HG03521 (cell line): ENCODE data around the gene KCNJ11.

ENCODE experiments used
- ATAC-seq: cut with Tn5 transposase; IDR thresholded peaks from one replicate; pipeline ENCODE4 v1.9.1; 2021; ENCODE audit warnings: mild to moderate bottlenecking, moderate library complexity; ENCODE audit not compliant: unreplicated experiment

Gene KCNJ11

GRCh38 chr11:17369094-17369493, 19.4 kb downstream of the KCNJ11 start:
- no peak for ATAC-seq

- ATAC-seq: no peak
Measured at GRCh38 chr11:17368551-17368950, 19.9 kb downstream of the KCNJ11 start.

- ATAC-seq: no peak
Measured at GRCh38 chr11:17366495-17366894, 22.0 kb downstream of the KCNJ11 start.

GRCh38 chr11:17354601-17354991, 33.9 kb downstream of the KCNJ11 start:
- no peak for ATAC-seq

GRCh38 chr11:17353821-17354600, 34.4 kb downstream of the KCNJ11 start:
- ATAC-seq: no peak

- ATAC-seq: peak; percentile 46
Measured at GRCh38 chr11:17352950-17353820, 35.3 kb downstream of the KCNJ11 start.

- no peak for ATAC-seq
Measured at GRCh38 chr11:17351510-17352176, 36.8 kb downstream of the KCNJ11 start, which contains the start of gene NCR3LG1. Gene NCR3LG1 (plus strand): TSS chr11:17351800. CDS start chr11:17351970, 170 bp downstream.

- no peak for ATAC-seq
Measured at GRCh38 chr11:17351172-17351509, 37.3 kb downstream of the KCNJ11 start.

GRCh38 chr11:17350455-17351171, 37.8 kb downstream of the KCNJ11 start:
- no peak for ATAC-seq

- ATAC-seq: no peak
Measured at GRCh38 chr11:17347676-17348075, 40.8 kb downstream of the KCNJ11 start.

- ATAC-seq: no peak
Measured at GRCh38 chr11:17343907-17344306, 44.6 kb downstream of the KCNJ11 start.

- no peak for ATAC-seq
Measured at GRCh38 chr11:17343257-17343656, 45.2 kb downstream of the KCNJ11 start.
